HEK293 (cell line): ENCODE results near the gene ABHD11.

ENCODE experiments used
- BCL11B ChIP-seq: fragments of 450-650 bp; formaldehyde crosslinking; IDR thresholded peaks from 2 replicates; pipeline ENCODE4 v1.5.1; 2016; ENCODE audit warnings: low read depth, missing biosample characterization, missing genetic modification characterization
- GFI1B ChIP-seq: fragments of 450-650 bp; formaldehyde crosslinking; IDR thresholded peaks from 2 replicates; pipeline ENCODE4 v1.5.1; 2016; ENCODE audit warnings: missing biosample characterization, missing genetic modification characterization
- GLI2 ChIP-seq: fragments of 450-650 bp; formaldehyde crosslinking; IDR thresholded peaks from 2 replicates; pipeline ENCODE4; 2017; ENCODE audit warnings: missing biosample characterization, missing genetic modification characterization, low read depth, borderline replicate concordance
- GLIS1 ChIP-seq: fragments of 450-650 bp; formaldehyde crosslinking; IDR thresholded peaks from 2 replicates; pipeline ENCODE4 v1.5.1; 2016; ENCODE audit warnings: missing biosample characterization, missing genetic modification characterization
- GLIS2 ChIP-seq: fragments of 450-650 bp; formaldehyde crosslinking; IDR thresholded peaks from 2 replicates; pipeline ENCODE4 v1.5.1; 2016; ENCODE audit warnings: missing biosample characterization, missing genetic modification characterization
- KLF7 ChIP-seq: fragments of 450-650 bp; formaldehyde crosslinking; IDR thresholded peaks from 2 replicates; pipeline ENCODE4 v1.5.1; 2016; ENCODE audit warnings: missing biosample characterization, missing genetic modification characterization, borderline replicate concordance
- OSR2 ChIP-seq: fragments of 450-650 bp; formaldehyde crosslinking; IDR thresholded peaks from 2 replicates; pipeline ENCODE4 v1.5.1; 2016; ENCODE audit warnings: missing biosample characterization, missing genetic modification characterization
- OVOL3 ChIP-seq: fragments of 450-650 bp; formaldehyde crosslinking; IDR thresholded peaks from 2 replicates; pipeline ENCODE4 v1.5.1; 2016; ENCODE audit warnings: missing biosample characterization, missing genetic modification characterization
- RBAK ChIP-seq: fragments of 450-650 bp; formaldehyde crosslinking; IDR thresholded peaks from 2 replicates; pipeline ENCODE4 v1.5.1; 2016; ENCODE audit warnings: missing biosample characterization, missing genetic modification characterization
- SCRT1 ChIP-seq: fragments of 450-650 bp; formaldehyde crosslinking; IDR thresholded peaks from 2 replicates; pipeline ENCODE4 v1.5.1; 2016; ENCODE audit warnings: missing biosample characterization, missing genetic modification characterization, borderline replicate concordance
- SP2 ChIP-seq: fragments of 450-650 bp; formaldehyde crosslinking; IDR thresholded peaks from 2 replicates; pipeline ENCODE4 v1.5.1; 2016; ENCODE audit warnings: missing biosample characterization, missing genetic modification characterization
- TCF7L2 ChIP-seq: IDR thresholded peaks from 2 replicates; pipeline ENCODE4 v1.6.1; 2011; ENCODE audit warnings: low read depth, mild to moderate bottlenecking, inconsistent platforms, low read length, moderate library complexity, borderline replicate concordance
- WT1 ChIP-seq: fragments of 450-650 bp; formaldehyde crosslinking; IDR thresholded peaks from 2 replicates; pipeline ENCODE4 v1.5.1; 2016; ENCODE audit warnings: missing biosample characterization, missing genetic modification characterization
- YY2 ChIP-seq: fragments of 450-650 bp; formaldehyde crosslinking; IDR thresholded peaks from 2 replicates; pipeline ENCODE4 v1.5.1; 2016; ENCODE audit warnings: missing biosample characterization, missing genetic modification characterization
- ZIC2 ChIP-seq: fragments of 450-650 bp; formaldehyde crosslinking; IDR thresholded peaks from 2 replicates; pipeline ENCODE4 v1.5.1; 2016; ENCODE audit warnings: missing biosample characterization, missing genetic modification characterization
- ZNF112 ChIP-seq: fragments of 450-650 bp; formaldehyde crosslinking; IDR thresholded peaks from 2 replicates; pipeline ENCODE4 v1.5.0; 2017; ENCODE audit warnings: missing biosample characterization, missing genetic modification characterization
- ZNF155 ChIP-seq: fragments of 450-650 bp; formaldehyde crosslinking; IDR thresholded peaks from 2 replicates; pipeline ENCODE4 v1.5.1; 2016; ENCODE audit warnings: missing biosample characterization, missing genetic modification characterization
- ZNF175 ChIP-seq: fragments of 450-650 bp; formaldehyde crosslinking; IDR thresholded peaks from 2 replicates; pipeline ENCODE4 v1.5.1; 2016; ENCODE audit warnings: missing biosample characterization, missing genetic modification characterization
- ZNF23 ChIP-seq: fragments of 450-650 bp; formaldehyde crosslinking; IDR thresholded peaks from 2 replicates; pipeline ENCODE4 v1.5.1; 2016; ENCODE audit warnings: missing biosample characterization, missing genetic modification characterization, borderline replicate concordance
- ZNF248 ChIP-seq: fragments of 450-650 bp; formaldehyde crosslinking; IDR thresholded peaks from 2 replicates; pipeline ENCODE4 v1.5.1; 2017; ENCODE audit warnings: missing biosample characterization, missing genetic modification characterization
- ZNF324 ChIP-seq: fragments of 450-650 bp; formaldehyde crosslinking; IDR thresholded peaks from 2 replicates; pipeline ENCODE4 v1.5.1; 2016; ENCODE audit warnings: missing biosample characterization, missing genetic modification characterization
- ZNF37A ChIP-seq: fragments of 450-650 bp; IDR thresholded peaks from 2 replicates; pipeline ENCODE4 v1.5.1; 2018; ENCODE audit warnings: missing biosample characterization, missing genetic modification characterization
- ZNF391 ChIP-seq: fragments of 450-650 bp; formaldehyde crosslinking; IDR thresholded peaks from 2 replicates; pipeline ENCODE4 v1.5.1; 2016; ENCODE audit warnings: low read depth, missing biosample characterization, missing genetic modification characterization, borderline replicate concordance
- ZNF529 ChIP-seq: fragments of 450-650 bp; formaldehyde crosslinking; IDR thresholded peaks from 2 replicates; pipeline ENCODE4 v1.5.1; 2017; ENCODE audit warnings: missing genetic modification characterization, missing biosample characterization; ENCODE audit not compliant: insufficient replicate concordance
- ZNF585B ChIP-seq: fragments of 450-650 bp; formaldehyde crosslinking; IDR thresholded peaks from 2 replicates; pipeline ENCODE4 v1.5.1; 2016; ENCODE audit warnings: missing biosample characterization, missing genetic modification characterization
- ZNF596 ChIP-seq: fragments of 450-650 bp; IDR thresholded peaks from 2 replicates; pipeline ENCODE4 v1.5.0; 2018; ENCODE audit warnings: missing biosample characterization, mild to moderate bottlenecking, missing genetic modification characterization, moderate library complexity
- ZNF664 ChIP-seq: fragments of 450-650 bp; formaldehyde crosslinking; IDR thresholded peaks from 2 replicates; pipeline ENCODE4 v1.5.1; 2016; ENCODE audit warnings: missing biosample characterization, missing genetic modification characterization
- ZNF707 ChIP-seq: fragments of 450-650 bp; formaldehyde crosslinking; IDR thresholded peaks from 2 replicates; pipeline ENCODE4 v1.5.1; 2016; ENCODE audit warnings: missing biosample characterization, missing genetic modification characterization
- ZSCAN30 ChIP-seq: fragments of 450-650 bp; IDR thresholded peaks from 2 replicates; pipeline ENCODE4 v1.5.1; 2018; ENCODE audit warnings: missing biosample characterization, mild to moderate bottlenecking, missing genetic modification characterization, moderate library complexity
- TF ChIP-seq, protein P1 (sequence below): fragments of 450-650 bp; formaldehyde crosslinking; IDR thresholded peaks from 2 replicates; pipeline ENCODE4 v1.5.1; 2016; ENCODE audit warnings: missing biosample characterization, missing genetic modification characterization, low read depth
- TF ChIP-seq, protein P2 (sequence below): fragments of 450-650 bp; formaldehyde crosslinking; IDR thresholded peaks from 2 replicates; pipeline ENCODE4 v1.5.1; 2016; ENCODE audit warnings: missing biosample characterization, missing genetic modification characterization
- TF ChIP-seq, protein P3 (sequence below): fragments of 450-650 bp; formaldehyde crosslinking; IDR thresholded peaks from 2 replicates; pipeline ENCODE4 v1.5.1; 2016; ENCODE audit warnings: missing biosample characterization, missing genetic modification characterization, low read depth
- TF ChIP-seq, protein P4 (sequence below): fragments of 450-650 bp; formaldehyde crosslinking; IDR thresholded peaks from 2 replicates; pipeline ENCODE4 v1.5.1; 2017; ENCODE audit warnings: missing biosample characterization, missing genetic modification characterization
- TF ChIP-seq, protein P5 (sequence below): fragments of 450-650 bp; formaldehyde crosslinking; IDR thresholded peaks from 2 replicates; pipeline ENCODE4 v1.5.1; 2017; ENCODE audit warnings: missing biosample characterization, missing genetic modification characterization

ABHD11 gene

DNA sequence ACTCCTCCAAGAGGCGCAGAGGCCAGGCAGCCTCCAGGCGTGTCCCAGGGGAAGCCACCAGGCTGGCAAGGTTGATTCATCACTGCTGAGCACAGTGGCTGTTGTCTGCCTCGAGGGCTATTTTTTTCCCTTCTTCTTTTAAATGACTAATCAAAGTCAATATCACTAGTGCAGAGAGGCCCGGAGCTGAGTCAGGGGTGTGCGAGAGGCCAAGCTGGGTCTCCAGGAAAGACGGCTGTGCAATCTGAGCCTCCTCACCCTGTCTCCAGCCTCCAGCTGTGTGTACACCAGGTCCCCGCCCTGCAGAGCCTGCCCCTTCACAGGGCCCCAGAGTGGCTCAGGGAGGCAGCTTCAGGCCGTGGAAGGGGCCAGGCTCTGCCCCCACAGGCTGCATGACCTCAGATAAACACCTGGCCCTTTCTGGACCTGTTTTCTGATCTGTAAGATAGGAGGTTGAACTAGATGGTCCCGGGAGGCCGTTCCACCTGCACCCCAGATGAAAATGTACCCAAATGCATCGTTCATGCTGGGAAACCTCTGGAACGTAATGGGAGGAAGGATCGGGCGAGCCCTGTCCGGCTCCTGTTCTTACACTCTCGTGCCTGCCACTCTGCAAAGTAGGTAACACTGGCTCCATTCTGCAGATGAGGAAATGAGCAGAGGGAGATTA is 22.8 kb downstream of the ABHD11 start (continued):
- no peak for TF ChIP-seq ZNF155 (tag by site-specific recombination)
- no peak for TF ChIP-seq ZNF391 (tag by site-specific recombination)
- TF ChIP-seq RBAK (tag by site-specific recombination) = no peak
- no peak for TF ChIP-seq SCRT1 (tag by site-specific recombination)
- no peak for TF ChIP-seq YY2 (tag by site-specific recombination)
- peak; percentile 45 for TF ChIP-seq SP2 (tag by site-specific recombination)
- peak; percentile 84 for TF ChIP-seq GLIS2 (tag by site-specific recombination)
- peak; percentile 18; the same call in 1 of the 2 replicates for TF ChIP-seq GLI2 (tag by site-specific recombination)
- TF ChIP-seq, protein P1, sequence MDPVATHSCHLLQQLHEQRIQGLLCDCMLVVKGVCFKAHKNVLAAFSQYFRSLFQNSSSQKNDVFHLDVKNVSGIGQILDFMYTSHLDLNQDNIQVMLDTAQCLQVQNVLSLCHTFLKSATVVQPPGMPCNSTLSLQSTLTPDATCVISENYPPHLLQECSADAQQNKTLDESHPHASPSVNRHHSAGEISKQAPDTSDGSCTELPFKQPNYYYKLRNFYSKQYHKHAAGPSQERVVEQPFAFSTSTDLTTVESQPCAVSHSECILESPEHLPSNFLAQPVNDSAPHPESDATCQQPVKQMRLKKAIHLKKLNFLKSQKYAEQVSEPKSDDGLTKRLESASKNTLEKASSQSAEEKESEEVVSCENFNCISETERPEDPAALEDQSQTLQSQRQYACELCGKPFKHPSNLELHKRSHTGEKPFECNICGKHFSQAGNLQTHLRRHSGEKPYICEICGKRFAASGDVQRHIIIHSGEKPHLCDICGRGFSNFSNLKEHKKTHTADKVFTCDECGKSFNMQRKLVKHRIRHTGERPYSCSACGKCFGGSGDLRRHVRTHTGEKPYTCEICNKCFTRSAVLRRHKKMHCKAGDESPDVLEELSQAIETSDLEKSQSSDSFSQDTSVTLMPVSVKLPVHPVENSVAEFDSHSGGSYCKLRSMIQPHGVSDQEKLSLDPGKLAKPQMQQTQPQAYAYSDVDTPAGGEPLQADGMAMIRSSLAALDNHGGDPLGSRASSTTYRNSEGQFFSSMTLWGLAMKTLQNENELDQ (tag by site-specific recombination) = no peak
- TF ChIP-seq ZNF37A = no peak
- TF ChIP-seq, protein P2, sequence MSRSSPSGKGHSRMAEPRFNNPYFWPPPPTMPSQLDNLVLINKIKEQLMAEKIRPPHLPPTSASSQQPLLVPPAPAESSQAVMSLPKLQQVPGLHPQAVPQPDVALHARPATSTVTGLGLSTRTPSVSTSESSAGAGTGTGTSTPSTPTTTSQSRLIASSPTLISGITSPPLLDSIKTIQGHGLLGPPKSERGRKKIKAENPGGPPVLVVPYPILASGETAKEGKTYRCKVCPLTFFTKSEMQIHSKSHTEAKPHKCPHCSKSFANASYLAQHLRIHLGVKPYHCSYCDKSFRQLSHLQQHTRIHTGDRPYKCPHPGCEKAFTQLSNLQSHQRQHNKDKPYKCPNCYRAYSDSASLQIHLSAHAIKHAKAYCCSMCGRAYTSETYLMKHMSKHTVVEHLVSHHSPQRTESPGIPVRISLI (tag by site-specific recombination) = peak; percentile 94
- peak; percentile 62; the same call in 1 of the 2 replicates for TF ChIP-seq ZNF324
- TF ChIP-seq KLF7 = 0 out of 2 replicates have a peak, but pooled peaks have one; percentile 35
- no peak for TF ChIP-seq ZNF596 (tag by site-specific recombination)
- TF ChIP-seq ZSCAN30 (tag by site-specific recombination) = no peak
- peak; percentile 59; the same call in 1 of the 2 replicates for TF ChIP-seq WT1 (tag by site-specific recombination)
- no peak for TF ChIP-seq ZNF248 (tag by site-specific recombination)
- no peak for TF ChIP-seq OVOL3 (tag by site-specific recombination)
- no peak for TF ChIP-seq ZNF585B (tag by site-specific recombination)
- TF ChIP-seq, protein P3, sequence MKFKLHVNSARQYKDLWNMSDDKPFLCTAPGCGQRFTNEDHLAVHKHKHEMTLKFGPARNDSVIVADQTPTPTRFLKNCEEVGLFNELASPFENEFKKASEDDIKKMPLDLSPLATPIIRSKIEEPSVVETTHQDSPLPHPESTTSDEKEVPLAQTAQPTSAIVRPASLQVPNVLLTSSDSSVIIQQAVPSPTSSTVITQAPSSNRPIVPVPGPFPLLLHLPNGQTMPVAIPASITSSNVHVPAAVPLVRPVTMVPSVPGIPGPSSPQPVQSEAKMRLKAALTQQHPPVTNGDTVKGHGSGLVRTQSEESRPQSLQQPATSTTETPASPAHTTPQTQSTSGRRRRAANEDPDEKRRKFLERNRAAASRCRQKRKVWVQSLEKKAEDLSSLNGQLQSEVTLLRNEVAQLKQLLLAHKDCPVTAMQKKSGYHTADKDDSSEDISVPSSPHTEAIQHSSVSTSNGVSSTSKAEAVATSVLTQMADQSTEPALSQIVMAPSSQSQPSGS = no peak
- TF ChIP-seq, protein P4, sequence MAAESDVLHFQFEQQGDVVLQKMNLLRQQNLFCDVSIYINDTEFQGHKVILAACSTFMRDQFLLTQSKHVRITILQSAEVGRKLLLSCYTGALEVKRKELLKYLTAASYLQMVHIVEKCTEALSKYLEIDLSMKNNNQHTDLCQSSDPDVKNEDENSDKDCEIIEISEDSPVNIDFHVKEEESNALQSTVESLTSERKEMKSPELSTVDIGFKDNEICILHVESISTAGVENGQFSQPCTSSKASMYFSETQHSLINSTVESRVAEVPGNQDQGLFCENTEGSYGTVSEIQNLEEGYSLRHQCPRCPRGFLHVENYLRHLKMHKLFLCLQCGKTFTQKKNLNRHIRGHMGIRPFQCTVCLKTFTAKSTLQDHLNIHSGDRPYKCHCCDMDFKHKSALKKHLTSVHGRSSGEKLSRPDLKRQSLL (tag by site-specific recombination) = peak; percentile 89
- TF ChIP-seq ZNF112 (tag by site-specific recombination) = no peak
- no peak for TF ChIP-seq ZNF23
- TF ChIP-seq ZNF529 = no peak
- peak; percentile 82 for TF ChIP-seq ZIC2 (tag by site-specific recombination)
- no peak for TF ChIP-seq ZNF664 (tag by site-specific recombination)
- TF ChIP-seq TCF7L2 = peak; percentile 23; the same call in 1 of the 2 replicates
- TF ChIP-seq OSR2 (tag by site-specific recombination) = peak; percentile 76
- TF ChIP-seq ZNF707 (tag by site-specific recombination) = no peak
- TF ChIP-seq GLIS1 (tag by site-specific recombination) = peak; percentile 94
- no peak for TF ChIP-seq ZNF175 (tag by site-specific recombination)
- TF ChIP-seq GFI1B (tag by site-specific recombination) = no peak
- TF ChIP-seq, protein P5, sequence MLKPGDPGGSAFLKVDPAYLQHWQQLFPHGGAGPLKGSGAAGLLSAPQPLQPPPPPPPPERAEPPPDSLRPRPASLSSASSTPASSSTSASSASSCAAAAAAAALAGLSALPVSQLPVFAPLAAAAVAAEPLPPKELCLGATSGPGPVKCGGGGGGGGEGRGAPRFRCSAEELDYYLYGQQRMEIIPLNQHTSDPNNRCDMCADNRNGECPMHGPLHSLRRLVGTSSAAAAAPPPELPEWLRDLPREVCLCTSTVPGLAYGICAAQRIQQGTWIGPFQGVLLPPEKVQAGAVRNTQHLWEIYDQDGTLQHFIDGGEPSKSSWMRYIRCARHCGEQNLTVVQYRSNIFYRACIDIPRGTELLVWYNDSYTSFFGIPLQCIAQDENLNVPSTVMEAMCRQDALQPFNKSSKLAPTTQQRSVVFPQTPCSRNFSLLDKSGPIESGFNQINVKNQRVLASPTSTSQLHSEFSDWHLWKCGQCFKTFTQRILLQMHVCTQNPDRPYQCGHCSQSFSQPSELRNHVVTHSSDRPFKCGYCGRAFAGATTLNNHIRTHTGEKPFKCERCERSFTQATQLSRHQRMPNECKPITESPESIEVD (tag by site-specific recombination) = no peak
- no peak for TF ChIP-seq BCL11B (tag by site-specific recombination)
